GM18870 (cell line): ENCODE data around the gene VSTM2A.

Source experiments
- ATAC-seq: cut with Tn5 transposase; IDR thresholded peaks from one replicate; pipeline ENCODE4 v1.9.1; 2021; ENCODE audit warnings: moderate library complexity; ENCODE audit not compliant: unreplicated experiment

Gene VSTM2A

DNA sequence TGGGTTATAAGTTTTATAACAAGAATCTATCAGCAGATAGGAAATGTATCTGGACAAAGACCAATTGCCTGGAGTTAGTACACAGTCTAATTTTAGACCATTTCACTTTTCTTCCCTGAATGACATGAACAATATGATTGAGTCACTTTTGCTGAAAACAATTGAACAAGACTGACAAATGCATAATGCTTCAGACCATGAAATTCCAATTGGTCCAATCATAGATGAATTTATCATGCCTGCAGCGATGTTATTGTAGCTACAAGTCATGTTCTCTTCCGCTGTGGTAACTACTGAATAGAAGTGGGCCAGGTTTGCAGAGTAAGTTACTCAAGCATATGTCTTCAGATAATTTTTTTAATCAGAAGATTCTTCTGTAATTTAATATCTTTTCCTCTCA lies 73.4 kb downstream of the VSTM2A start:
- no peak for ATAC-seq
